Measurements from ENCODE around the gene WFDC2. TPM values are rescaled to one million over a fixed set of nuclear protein-coding genes. Genes with fewer than 3 reads are reported as not detected.

Gene WFDC2
- total and polyA plus RNA-seq, 2 experiments from 2014 or later = 28.0 to 155 TPM

- Histone ChIP-seq H3F3A (replicated peaks; ENCODE audit: low read depth) (no peaks in the 10 kb centered on the region), H3K79me2 (replicated peaks; ENCODE audit: insufficient read depth) (no peaks in the 10 kb centered on the region), H3K27ac (ENCODE audit: low read depth) (no peak overlapping the region), H2AFZ (no peak overlapping the region), H4K20me1 (replicated peaks; ENCODE audit: insufficient read depth) (no peaks in the 10 kb centered on the region), H3K4me1 (ENCODE audit: insufficient read depth) (no peaks in the 10 kb centered on the region), H3K4me3 (no peak overlapping the region), H3K36me3 (ENCODE audit: insufficient read depth) (no peaks in the 10 kb centered on the region), H3K27me3 (ENCODE audit: insufficient read depth) (no peaks in the 10 kb centered on the region), H3K4me2 (no peak overlapping the region), H3K9me2 (ENCODE audit: insufficient read depth) (no peaks in the 10 kb centered on the region)
- H3K9me3 Mint-ChIP-seq = no peaks in the 10 kb centered on the region
- no peak for TF ChIP-seq NANOG (IDR thresholded peaks at IDR 0.05; ENCODE audit: borderline replicate concordance)
- TF ChIP-seq POLR2AphosphoS5 (IDR thresholded peaks at IDR 0.05; ENCODE audit: low read depth) = no peak
- peak; percentile 10 to 52; a peak in 2 of 4 replicates for TF ChIP-seq CTCF (conservative IDR thresholded peaks at IDR 0.05; ENCODE audit: low read depth in 2 of 2)
- peaks cover 2% of the 10 kb centered on the region for H3K27me3 Mint-ChIP-seq (ENCODE audit: insufficient read depth, low read depth, poor library complexity)
- H3K27ac Mint-ChIP-seq = no peak overlapping the region
- ATAC-seq (peak; percentile 46), DNase-seq (ENCODE audit: low spot score) (peak; percentile 24)
- H3K36me3 Mint-ChIP-seq (ENCODE audit: low read depth) = no peaks in the 10 kb centered on the region; the same call in 2 of the 3 replicates
- H3K4me3 Mint-ChIP-seq = no peak overlapping the region
- no peaks in the 10 kb centered on the region for H3K4me1 Mint-ChIP-seq
Measured at GRCh38 chr20:45497971-45498494, 28.5 kb downstream of the WFDC2 start.

- H3K79me2 ChIP-seq (replicated peaks; ENCODE audit: insufficient read depth) = no peaks in the 10 kb centered on the region
- no peaks in the 10 kb centered on the region for H3K4me1 Mint-ChIP-seq
- no peaks in the 10 kb centered on the region for H3K9me2 ChIP-seq (ENCODE audit: insufficient read depth)
- H3K4me1 ChIP-seq (ENCODE audit: insufficient read depth) = no peaks in the 10 kb centered on the region
- H4K20me1 ChIP-seq (replicated peaks; ENCODE audit: insufficient read depth) = no peaks in the 10 kb centered on the region
- H3K27ac Mint-ChIP-seq = no peak overlapping the region
- H3K36me3 ChIP-seq (ENCODE audit: insufficient read depth) = no peaks in the 10 kb centered on the region
- no peaks in the 10 kb centered on the region for H3K27me3 ChIP-seq (ENCODE audit: insufficient read depth)
- no peak overlapping the region for H3K4me2 ChIP-seq
- ATAC-seq = no peak; the same call in 2 of the 3 replicates
- H2AFZ ChIP-seq = peak overlapping the region; percentile 28; the same call in 1 of the 2 replicates
- H3K4me3 ChIP-seq = no peak overlapping the region
- peaks cover 2% of the 10 kb centered on the region for H3K27me3 Mint-ChIP-seq (ENCODE audit: insufficient read depth, low read depth, poor library complexity)
- no peak overlapping the region for H3K27ac ChIP-seq (ENCODE audit: low read depth)
- H3K4me3 Mint-ChIP-seq = no peak overlapping the region
- DNase-seq (ENCODE audit: low spot score) = no peak
- no peaks in the 10 kb centered on the region for H3K9me3 Mint-ChIP-seq
- H3F3A ChIP-seq (replicated peaks; ENCODE audit: low read depth) = no peaks in the 10 kb centered on the region
- H3K36me3 Mint-ChIP-seq (ENCODE audit: low read depth) = no peaks in the 10 kb centered on the region
- no peak for TF ChIP-seq EZH2phosphoT487 (IDR thresholded peaks at IDR 0.05; ENCODE audit: unreplicated experiment)
- TF ChIP-seq CREB1 (CRISPR knock-in tag; IDR thresholded peaks at IDR 0.05; ENCODE audit: low read depth) = no peak
- no peak for TF ChIP-seq ZNF114 (CRISPR knock-in tag; IDR thresholded peaks at IDR 0.05)
- TF ChIP-seq EZH2 (IDR thresholded peaks at IDR 0.05; ENCODE audit: low read depth, unreplicated experiment) = no peak
- TF ChIP-seq, protein P1, sequence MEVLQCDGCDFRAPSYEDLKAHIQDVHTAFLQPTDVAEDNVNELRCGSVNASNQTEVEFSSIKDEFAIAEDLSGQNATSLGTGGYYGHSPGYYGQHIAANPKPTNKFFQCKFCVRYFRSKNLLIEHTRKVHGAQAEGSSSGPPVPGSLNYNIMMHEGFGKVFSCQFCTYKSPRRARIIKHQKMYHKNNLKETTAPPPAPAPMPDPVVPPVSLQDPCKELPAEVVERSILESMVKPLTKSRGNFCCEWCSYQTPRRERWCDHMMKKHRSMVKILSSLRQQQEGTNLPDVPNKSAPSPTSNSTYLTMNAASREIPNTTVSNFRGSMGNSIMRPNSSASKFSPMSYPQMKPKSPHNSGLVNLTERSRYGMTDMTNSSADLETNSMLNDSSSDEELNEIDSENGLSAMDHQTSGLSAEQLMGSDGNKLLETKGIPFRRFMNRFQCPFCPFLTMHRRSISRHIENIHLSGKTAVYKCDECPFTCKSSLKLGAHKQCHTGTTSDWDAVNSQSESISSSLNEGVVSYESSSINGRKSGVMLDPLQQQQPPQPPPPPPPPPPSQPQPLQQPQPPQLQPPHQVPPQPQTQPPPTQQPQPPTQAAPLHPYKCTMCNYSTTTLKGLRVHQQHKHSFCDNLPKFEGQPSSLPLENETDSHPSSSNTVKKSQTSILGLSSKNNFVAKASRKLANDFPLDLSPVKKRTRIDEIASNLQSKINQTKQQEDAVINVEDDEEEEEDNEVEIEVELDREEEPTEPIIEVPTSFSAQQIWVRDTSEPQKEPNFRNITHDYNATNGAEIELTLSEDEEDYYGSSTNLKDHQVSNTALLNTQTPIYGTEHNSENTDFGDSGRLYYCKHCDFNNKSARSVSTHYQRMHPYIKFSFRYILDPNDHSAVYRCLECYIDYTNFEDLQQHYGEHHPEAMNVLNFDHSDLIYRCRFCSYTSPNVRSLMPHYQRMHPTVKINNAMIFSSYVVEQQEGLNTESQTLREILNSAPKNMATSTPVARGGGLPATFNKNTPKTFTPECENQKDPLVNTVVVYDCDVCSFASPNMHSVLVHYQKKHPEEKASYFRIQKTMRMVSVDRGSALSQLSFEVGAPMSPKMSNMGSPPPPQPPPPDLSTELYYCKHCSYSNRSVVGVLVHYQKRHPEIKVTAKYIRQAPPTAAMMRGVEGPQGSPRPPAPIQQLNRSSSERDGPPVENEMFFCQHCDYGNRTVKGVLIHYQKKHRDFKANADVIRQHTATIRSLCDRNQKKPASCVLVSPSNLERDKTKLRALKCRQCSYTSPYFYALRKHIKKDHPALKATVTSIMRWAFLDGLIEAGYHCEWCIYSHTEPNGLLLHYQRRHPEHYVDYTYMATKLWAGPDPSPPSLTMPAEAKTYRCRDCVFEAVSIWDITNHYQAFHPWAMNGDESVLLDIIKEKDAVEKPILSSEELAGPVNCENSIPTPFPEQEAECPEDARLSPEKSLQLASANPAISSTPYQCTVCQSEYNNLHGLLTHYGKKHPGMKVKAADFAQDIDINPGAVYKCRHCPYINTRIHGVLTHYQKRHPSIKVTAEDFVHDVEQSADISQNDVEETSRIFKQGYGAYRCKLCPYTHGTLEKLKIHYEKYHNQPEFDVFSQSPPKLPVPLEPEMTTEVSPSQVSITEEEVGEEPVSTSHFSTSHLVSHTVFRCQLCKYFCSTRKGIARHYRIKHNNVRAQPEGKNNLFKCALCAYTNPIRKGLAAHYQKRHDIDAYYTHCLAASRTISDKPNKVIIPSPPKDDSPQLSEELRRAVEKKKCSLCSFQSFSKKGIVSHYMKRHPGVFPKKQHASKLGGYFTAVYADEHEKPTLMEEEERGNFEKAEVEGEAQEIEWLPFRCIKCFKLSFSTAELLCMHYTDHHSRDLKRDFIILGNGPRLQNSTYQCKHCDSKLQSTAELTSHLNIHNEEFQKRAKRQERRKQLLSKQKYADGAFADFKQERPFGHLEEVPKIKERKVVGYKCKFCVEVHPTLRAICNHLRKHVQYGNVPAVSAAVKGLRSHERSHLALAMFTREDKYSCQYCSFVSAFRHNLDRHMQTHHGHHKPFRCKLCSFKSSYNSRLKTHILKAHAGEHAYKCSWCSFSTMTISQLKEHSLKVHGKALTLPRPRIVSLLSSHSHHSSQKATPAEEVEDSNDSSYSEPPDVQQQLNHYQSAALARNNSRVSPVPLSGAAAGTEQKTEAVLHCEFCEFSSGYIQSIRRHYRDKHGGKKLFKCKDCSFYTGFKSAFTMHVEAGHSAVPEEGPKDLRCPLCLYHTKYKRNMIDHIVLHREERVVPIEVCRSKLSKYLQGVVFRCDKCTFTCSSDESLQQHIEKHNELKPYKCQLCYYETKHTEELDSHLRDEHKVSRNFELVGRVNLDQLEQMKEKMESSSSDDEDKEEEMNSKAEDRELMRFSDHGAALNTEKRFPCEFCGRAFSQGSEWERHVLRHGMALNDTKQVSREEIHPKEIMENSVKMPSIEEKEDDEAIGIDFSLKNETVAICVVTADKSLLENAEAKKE (CRISPR knock-in tag; IDR thresholded peaks at IDR 0.05) = no peak
- TF ChIP-seq, protein P2, sequence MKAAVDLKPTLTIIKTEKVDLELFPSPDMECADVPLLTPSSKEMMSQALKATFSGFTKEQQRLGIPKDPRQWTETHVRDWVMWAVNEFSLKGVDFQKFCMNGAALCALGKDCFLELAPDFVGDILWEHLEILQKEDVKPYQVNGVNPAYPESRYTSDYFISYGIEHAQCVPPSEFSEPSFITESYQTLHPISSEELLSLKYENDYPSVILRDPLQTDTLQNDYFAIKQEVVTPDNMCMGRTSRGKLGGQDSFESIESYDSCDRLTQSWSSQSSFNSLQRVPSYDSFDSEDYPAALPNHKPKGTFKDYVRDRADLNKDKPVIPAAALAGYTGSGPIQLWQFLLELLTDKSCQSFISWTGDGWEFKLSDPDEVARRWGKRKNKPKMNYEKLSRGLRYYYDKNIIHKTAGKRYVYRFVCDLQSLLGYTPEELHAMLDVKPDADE (IDR thresholded peaks at IDR 0.05) = no peak
- no peak for TF ChIP-seq CTCF (conservative IDR thresholded peaks at IDR 0.05; ENCODE audit: low read depth in 2 of 2)
- no peak for TF ChIP-seq POLR2AphosphoS5 (IDR thresholded peaks at IDR 0.05; ENCODE audit: low read depth)
- no peak for TF ChIP-seq ZNF331 (CRISPR knock-in tag; IDR thresholded peaks at IDR 0.05; ENCODE audit: low read depth)
- TF ChIP-seq NANOG (IDR thresholded peaks at IDR 0.05; ENCODE audit: borderline replicate concordance) = no peak
Measured at GRCh38 chr20:45500022-45500421, 30.5 kb downstream of the WFDC2 start.

Data from GM23338 (cell line).